Upper lobe of right lung (tissue), 1 donor: ENCODE results near the gene AQP12B. TPM values are rescaled to one million over a fixed set of nuclear protein-coding genes. Genes with fewer than 3 reads are reported as not detected.

Experiments
- ATAC-seq: fragments of 200-7000 bp; cut with Tn5 transposase; one replicate; pipeline ENCODE4 v1.9.1; 2020; ENCODE audit warnings: mild to moderate bottlenecking, moderate library complexity
- DNase-seq: peaks from one replicate; pipeline ENCODE4 v3.0.0-alpha.2; 2020
- H3K27ac ChIP-seq: fragments of 200-600 bp; one replicate; pipeline ENCODE4 v1.8.0; 2022
- H3K27me3 ChIP-seq: fragments of 200-600 bp; one replicate; pipeline ENCODE4 v1.8.0; 2022; ENCODE audit warnings: mild to moderate bottlenecking
- H3K36me3 ChIP-seq: fragments of 200-600 bp; one replicate; pipeline ENCODE4 v1.8.0; 2022
- H3K4me1 ChIP-seq: fragments of 200-600 bp; one replicate; pipeline ENCODE4 v1.8.0; 2022
- H3K4me3 ChIP-seq: fragments of 200-600 bp; one replicate; pipeline ENCODE4 v1.8.0; 2022; ENCODE audit warnings: mild to moderate bottlenecking
- H3K9me3 ChIP-seq: fragments of 200-600 bp; one replicate; pipeline ENCODE4 v1.8.0; 2022
- CTCF ChIP-seq: fragments of 200-600 bp; IDR thresholded peaks from one replicate; pipeline ENCODE4 v1.8.0; 2022; ENCODE audit warnings: antibody characterized with exemption
- intact Hi-C: fragments of 100-400 bp; cut with DNase I; formaldehyde crosslinking; loops from one replicate; pipeline ENCODE4 v1.11.0; 2022
- total RNA-seq: library from RNA; stranded (reverse); fragmentation: NEBNext Ultra II Directional; extraction: Animal tissue kit (Norgen Biotek cat#: 25700); gene quantifications from one replicate; pipeline ENCODE4 v1.2.1, GENCODE V29; 2021
- donor health status: DM: no; HTN: yes; CAD: no; lungs with severe emphysema.

Gene AQP12B
- total RNA-seq, 1 donor from 2014 or later = not detected

GRCh38 chr2:240714747-240715725 lies 32.4 kb upstream of the AQP12B start:
- no peak overlapping the region for H3K4me3 ChIP-seq
- H3K27me3 ChIP-seq = no peaks in the 10 kb centered on the region
- intact Hi-C loops = no loop called here
- no peaks in the 10 kb centered on the region for H3K4me1 ChIP-seq
- no peak for TF ChIP-seq CTCF
- no peaks in the 10 kb centered on the region for H3K36me3 ChIP-seq
- H3K27ac ChIP-seq = no peak overlapping the region
- no peak for DNase-seq
- no peak for ATAC-seq
- H3K9me3 ChIP-seq = no peaks in the 10 kb centered on the region

GRCh38 chr2:240713928-240714746 lies 31.5 kb upstream of the AQP12B start:
- no peaks in the 10 kb centered on the region for H3K4me1 ChIP-seq
- H3K27ac ChIP-seq = no peak overlapping the region
- no peak for TF ChIP-seq CTCF
- ATAC-seq (no peak), DNase-seq (no peak)
- intact Hi-C loops = no loop called here
- no peaks in the 10 kb centered on the region for H3K36me3 ChIP-seq
- no peak overlapping the region for H3K4me3 ChIP-seq
- no peaks in the 10 kb centered on the region for H3K9me3 ChIP-seq
- H3K27me3 ChIP-seq = no peaks in the 10 kb centered on the region

- ATAC-seq (no peak), DNase-seq (no peak)
These were observed 30.6 kb upstream of the AQP12B start for GRCh38 chr2:240713071-240713927.

GRCh38 chr2:240712121-240712520 lies 29.4 kb upstream of the AQP12B start:
- ATAC-seq (no peak), DNase-seq (no peak)
- Histone ChIP-seq H3K9me3 (no peaks in the 10 kb centered on the region), H3K27ac (no peak overlapping the region), H3K4me1 (no peaks in the 10 kb centered on the region), H3K27me3 (no peaks in the 10 kb centered on the region), H3K36me3 (no peaks in the 10 kb centered on the region), H3K4me3 (no peak overlapping the region)
- no peak for TF ChIP-seq CTCF
- intact Hi-C loops = no loop called here

More at GRCh38 chr2:240713071-240713927, 30.6 kb upstream of the AQP12B start:
- intact Hi-C loops = no loop called here
- H3K4me3 ChIP-seq = no peak overlapping the region
- TF ChIP-seq CTCF = no peak
- H3K27me3 ChIP-seq = no peaks in the 10 kb centered on the region
- H3K9me3 ChIP-seq = no peaks in the 10 kb centered on the region
- no peak overlapping the region for H3K27ac ChIP-seq
- no peaks in the 10 kb centered on the region for H3K36me3 ChIP-seq
- no peaks in the 10 kb centered on the region for H3K4me1 ChIP-seq

GRCh38 chr2:240711701-240712100 lies 29.0 kb upstream of the AQP12B start:
- Histone ChIP-seq H3K4me1 (no peaks in the 10 kb centered on the region), H3K36me3 (no peaks in the 10 kb centered on the region), H3K9me3 (no peaks in the 10 kb centered on the region), H3K27ac (no peak overlapping the region), H3K4me3 (no peak overlapping the region), H3K27me3 (no peaks in the 10 kb centered on the region)
- DNase-seq (no peak), ATAC-seq (no peak)
- intact Hi-C loops = no loop called here
- TF ChIP-seq CTCF = no peak
